Measurements from ENCODE around the gene PRR12. TPM values are rescaled to one million over a fixed set of nuclear protein-coding genes. Genes with fewer than 3 reads are reported as not detected.

Gene PRR12
- total RNA-seq, 1 donor from 2014 or later: 42.1 TPM

- Mint-ChIP-seq H3K4me3 (no peak overlapping the region), H3K9me3 (no peaks in the 10 kb centered on the region), H3K27me3 (no peaks in the 10 kb centered on the region), H3K4me1 (peaks cover 2% of the 10 kb centered on the region), H3K27ac (no peak overlapping the region), H3K36me3 (ENCODE audit: low read depth) (peaks cover 63% of the 10 kb centered on the region)
- no peak for TF ChIP-seq CTCF (IDR thresholded peaks at IDR 0.05)
- ChIA-PET POLR2A (no interaction called here), CTCF (no interaction called here)
- intact Hi-C loops (cut with micrococcal nuclease): no loop called here
- ATAC-seq (ENCODE audit: low read depth): no peak
- no peak for DNase-seq
Observed at GRCh38 chr19:49602806-49603205, 11.8 kb downstream of the PRR12 start.

- Mint-ChIP-seq H3K27ac (no peak overlapping the region), H3K4me3 (no peak overlapping the region), H3K27me3 (no peaks in the 10 kb centered on the region), H3K9me3 (no peaks in the 10 kb centered on the region), H3K4me1 (no peaks in the 10 kb centered on the region), H3K36me3 (ENCODE audit: low read depth) (peaks cover 65% of the 10 kb centered on the region)
- ChIA-PET CTCF (no interaction called here), POLR2A (no interaction called here)
- ATAC-seq (ENCODE audit: low read depth): no peak
- no peak for TF ChIP-seq CTCF (IDR thresholded peaks at IDR 0.05)
- intact Hi-C loops (cut with micrococcal nuclease): no loop called here
- DNase-seq: no peak
Observed at GRCh38 chr19:49605605-49606004, 14.6 kb downstream of the PRR12 start.

- CTCF ChIA-PET: no interaction called here
- Mint-ChIP-seq H3K36me3 (ENCODE audit: low read depth) (peaks cover 55% of the 10 kb centered on the region), H3K27ac (no peak overlapping the region), H3K4me3 (no peak overlapping the region), H3K27me3 (no peaks in the 10 kb centered on the region), H3K9me3 (no peaks in the 10 kb centered on the region), H3K4me1 (peaks cover 13% of the 10 kb centered on the region)
- TF ChIP-seq CTCF (IDR thresholded peaks at IDR 0.05): no peak
- intact Hi-C loops (cut with micrococcal nuclease): no loop called here
- ATAC-seq (ENCODE audit: low read depth) (no peak), DNase-seq (no peak)
- POLR2A ChIA-PET: interaction anchor here (0.7 kb wide), 2 partner anchors 25 to 62 kb away, joined by 6 read pairs; no protein-coding TSS in a partner anchor
Observed at GRCh38 chr19:49609499-49610092, 18.6 kb downstream of the PRR12 start.

GRCh38 chr19:49613374-49613773 is 22.4 kb downstream of the PRR12 start:
- ChIA-PET POLR2A (no interaction called here), CTCF (no interaction called here)
- no peak for TF ChIP-seq CTCF (IDR thresholded peaks at IDR 0.05)
- H3K9me3 Mint-ChIP-seq: no peaks in the 10 kb centered on the region
- H3K4me3 Mint-ChIP-seq: no peak overlapping the region
- H3K27ac Mint-ChIP-seq: no peak overlapping the region
- intact Hi-C loops (cut with micrococcal nuclease): no loop called here
- H3K27me3 Mint-ChIP-seq: no peaks in the 10 kb centered on the region
- ATAC-seq (ENCODE audit: low read depth) (no peak), DNase-seq (no peak)
- H3K4me1 Mint-ChIP-seq: peaks cover 13% of the 10 kb centered on the region
- H3K36me3 Mint-ChIP-seq (ENCODE audit: low read depth): peaks cover 70% of the 10 kb centered on the region

- Mint-ChIP-seq H3K9me3 (no peaks in the 10 kb centered on the region), H3K4me1 (peaks cover 13% of the 10 kb centered on the region), H3K36me3 (ENCODE audit: low read depth) (peaks cover 69% of the 10 kb centered on the region), H3K4me3 (no peak overlapping the region), H3K27ac (peak overlapping the region; percentile 81), H3K27me3 (no peaks in the 10 kb centered on the region)
- ChIA-PET CTCF (no interaction called here), POLR2A (interaction anchor here (0.5 to 0.9 kb wide), 2 partner anchors 76 to 239 kb away, joined by 3 to 5 read pairs; partner anchors contain the start of gene ADM5)
- intact Hi-C loops (cut with micrococcal nuclease): no loop called here
- peak; percentile 40 for ATAC-seq (ENCODE audit: low read depth)
- TF ChIP-seq CTCF (IDR thresholded peaks at IDR 0.05): no peak
- no peak for DNase-seq
Observed at GRCh38 chr19:49614096-49614833, 23.3 kb downstream of the PRR12 start.

All from activated B cell treated with CpG ODN at 0.5 μM for 24 hours (primary cell).